Measurements from ENCODE around the gene S100A6. TPM values are rescaled to one million over a fixed set of nuclear protein-coding genes. Genes with fewer than 3 reads are reported as not detected.

The S100A6 gene
- total RNA-seq, 1 donor from 2014 or later = 1,046 TPM

GRCh38 chr1:153572569-153573015 is 36.8 kb upstream of the S100A6 start:
- H3K36me3 ChIP-seq = no peaks in the 10 kb centered on the region
- H3K27me3 ChIP-seq = no peaks in the 10 kb centered on the region
- peak; percentile 90 for DNase-seq
- H3K27ac ChIP-seq = peak overlapping the region; percentile 52
- no peaks in the 10 kb centered on the region for H3K9me3 ChIP-seq
- peaks cover 25% of the 10 kb centered on the region for H3K4me1 ChIP-seq
- TF ChIP-seq CTCF (IDR thresholded peaks at IDR 0.05) = peak; percentile 88
- H3K4me3 ChIP-seq = no peak overlapping the region
- intact Hi-C loops (cut with DNase I) = loop anchor here (5.0 to 10.0 kb wide), 2 partner anchors 52 to 60 kb away; partner anchors contain the start of genes S100A1 and S100A13
- ATAC-seq = peak; percentile 90

DNA sequence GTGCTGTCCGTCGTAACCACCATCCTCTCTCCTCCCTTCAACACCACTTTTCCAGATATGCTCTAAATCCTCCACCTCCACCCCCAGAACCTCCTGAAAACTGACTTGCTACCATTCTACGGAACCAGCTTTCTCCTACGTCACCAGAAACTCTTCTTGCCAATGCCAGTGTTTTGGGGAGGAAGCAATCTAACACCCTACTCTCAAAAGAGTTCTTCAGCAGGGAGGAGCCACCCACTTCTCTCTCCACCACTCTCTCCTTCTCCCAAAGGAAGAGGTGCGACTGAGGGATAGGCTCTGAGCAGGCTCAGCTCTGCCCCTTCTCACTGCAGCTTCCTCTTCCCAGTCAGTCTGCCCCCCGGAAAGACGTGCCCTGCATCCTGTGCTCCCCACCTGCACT is 35.9 kb upstream of the S100A6 start:
- DNase-seq = no peak
- Histone ChIP-seq H3K4me3 (no peak overlapping the region), H3K9me3 (no peaks in the 10 kb centered on the region), H3K4me1 (peaks cover 34% of the 10 kb centered on the region), H3K36me3 (no peaks in the 10 kb centered on the region), H3K27ac (no peak overlapping the region), H3K27me3 (no peaks in the 10 kb centered on the region)
- intact Hi-C loops (cut with DNase I) = loop anchor here (5.0 to 10.0 kb wide), 2 partner anchors 53 to 59 kb away; partner anchors contain the start of genes S100A1 and S100A13
- TF ChIP-seq CTCF (IDR thresholded peaks at IDR 0.05) = no peak
- ATAC-seq = no peak

GRCh38 chr1:153570874-153571273 is 35.1 kb upstream of the S100A6 start:
- Histone ChIP-seq H3K36me3 (no peaks in the 10 kb centered on the region), H3K4me3 (no peak overlapping the region), H3K9me3 (no peaks in the 10 kb centered on the region), H3K27me3 (no peaks in the 10 kb centered on the region), H3K27ac (no peak overlapping the region), H3K4me1 (peaks cover 41% of the 10 kb centered on the region)
- DNase-seq (no peak), ATAC-seq (no peak)
- intact Hi-C loops (cut with DNase I) = loop anchor here (5.0 to 10.0 kb wide), 2 partner anchors 54 to 59 kb away; partner anchors contain the start of genes S100A1 and S100A13
- TF ChIP-seq CTCF (IDR thresholded peaks at IDR 0.05) = no peak

DNA sequence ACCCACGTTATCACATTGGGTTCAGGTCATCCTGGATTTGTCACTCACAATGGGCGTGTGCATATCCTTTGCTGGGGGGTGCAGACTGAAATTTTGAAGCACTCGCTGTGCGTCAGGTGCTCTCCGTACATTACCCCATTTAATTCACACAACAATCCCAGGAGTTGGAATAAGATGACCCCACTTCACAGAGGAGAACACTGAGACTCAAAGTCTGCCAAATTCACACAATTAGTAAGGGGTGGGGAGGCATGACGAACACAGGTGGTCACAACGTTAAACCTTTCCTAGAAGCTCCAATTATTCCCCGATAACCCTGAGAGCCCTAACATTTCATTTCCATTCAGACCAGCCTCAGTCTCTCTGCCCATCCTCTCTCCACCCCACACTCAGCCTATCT is 33.7 kb upstream of the S100A6 start:
- no peak for ATAC-seq
- Histone ChIP-seq H3K27me3 (no peaks in the 10 kb centered on the region), H3K27ac (no peak overlapping the region), H3K4me3 (no peak overlapping the region), H3K9me3 (no peaks in the 10 kb centered on the region), H3K36me3 (no peaks in the 10 kb centered on the region), H3K4me1 (peaks cover 50% of the 10 kb centered on the region)
- no peak for TF ChIP-seq CTCF (IDR thresholded peaks at IDR 0.05)
- no peak for DNase-seq
- intact Hi-C loops (cut with DNase I) = loop anchor here (5.0 kb wide), 1 partner anchor 37 kb away; no protein-coding TSS in a partner anchor

DNA sequence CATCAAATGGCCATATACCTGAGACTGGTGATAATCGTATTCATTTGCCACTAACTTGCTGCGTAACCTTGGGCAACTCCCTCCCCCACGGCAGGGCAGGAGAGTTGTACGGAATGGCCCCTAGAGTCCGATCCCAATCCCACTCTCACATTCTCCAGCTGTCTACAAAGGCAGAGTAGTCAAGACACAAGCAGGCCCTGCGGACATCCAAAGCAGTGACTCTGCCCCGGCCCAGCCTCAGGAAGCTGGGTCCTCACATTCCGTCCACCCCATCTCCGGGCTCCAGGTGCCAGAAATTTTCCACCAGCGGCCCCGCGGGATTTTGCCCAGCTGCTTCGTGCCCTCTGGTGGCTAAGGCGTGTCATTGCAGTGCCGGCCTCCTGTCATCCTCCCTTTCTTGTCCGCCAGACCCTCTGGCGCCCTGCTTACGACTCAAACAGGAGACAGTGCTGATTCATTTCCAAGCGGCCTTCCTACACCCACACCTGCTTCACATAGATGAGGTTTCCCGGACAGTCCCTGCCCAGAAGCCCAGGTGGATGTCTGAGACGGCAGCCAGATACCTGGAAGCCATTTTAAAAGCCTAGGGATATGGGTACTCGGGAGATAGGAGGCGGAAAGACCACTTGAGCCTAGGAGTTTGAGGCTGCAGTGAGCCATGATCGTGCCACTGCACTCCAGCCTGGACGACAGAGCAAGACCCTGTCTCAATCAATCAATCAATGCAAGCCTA is 32.7 kb upstream of the S100A6 start:
- H3K4me1 ChIP-seq = peaks cover 52% of the 10 kb centered on the region
- H3K27me3 ChIP-seq = no peaks in the 10 kb centered on the region
- intact Hi-C loops (cut with DNase I) = loop anchor here (5.0 kb wide), 1 partner anchor 36 kb away; no protein-coding TSS in a partner anchor
- no peaks in the 10 kb centered on the region for H3K9me3 ChIP-seq
- peak; percentile 65 for ATAC-seq
- peak; percentile 99 for TF ChIP-seq CTCF (IDR thresholded peaks at IDR 0.05)
- peak overlapping the region; percentile 20 for H3K4me3 ChIP-seq
- H3K27ac ChIP-seq = peak overlapping the region; percentile 95
- DNase-seq = peak; percentile 93
- H3K36me3 ChIP-seq = no peaks in the 10 kb centered on the region
